22Rv1 (cell line): ENCODE results near the gene SAMD4A.

Experiments
- ZFX ChIP-seq: fragments of 450-650 bp; IDR thresholded peaks from 2 replicates; pipeline ENCODE4 v1.6.1; 2017; ENCODE audit warnings: antibody characterized with exemption, borderline replicate concordance
- TF ChIP-seq, protein P1 (sequence below): fragments of 450-650 bp; IDR thresholded peaks from 2 replicates; pipeline ENCODE4 v1.5.1; 2017; ENCODE audit warnings: mild to moderate bottlenecking

DNA sequence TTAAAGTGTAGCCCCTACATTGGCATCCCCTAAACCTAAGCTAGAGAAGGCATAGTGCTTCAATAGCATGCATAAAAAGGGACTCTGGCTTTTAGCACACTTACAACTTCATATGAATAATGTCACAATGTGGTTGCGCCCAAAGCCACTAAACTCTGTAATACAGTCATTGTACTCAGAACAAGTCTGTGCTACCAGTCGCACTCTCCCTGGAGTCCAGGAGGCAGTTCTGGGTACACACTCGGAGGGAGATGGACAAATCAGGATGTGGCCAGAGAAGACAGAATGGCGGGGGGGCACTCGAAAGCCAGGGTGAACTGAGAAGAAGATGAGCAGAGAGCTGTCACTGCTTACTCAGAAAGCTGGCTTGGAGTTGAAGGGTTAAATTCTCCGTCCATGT, 10.6 kb downstream of the SAMD4A start:
- TF ChIP-seq, protein P1, sequence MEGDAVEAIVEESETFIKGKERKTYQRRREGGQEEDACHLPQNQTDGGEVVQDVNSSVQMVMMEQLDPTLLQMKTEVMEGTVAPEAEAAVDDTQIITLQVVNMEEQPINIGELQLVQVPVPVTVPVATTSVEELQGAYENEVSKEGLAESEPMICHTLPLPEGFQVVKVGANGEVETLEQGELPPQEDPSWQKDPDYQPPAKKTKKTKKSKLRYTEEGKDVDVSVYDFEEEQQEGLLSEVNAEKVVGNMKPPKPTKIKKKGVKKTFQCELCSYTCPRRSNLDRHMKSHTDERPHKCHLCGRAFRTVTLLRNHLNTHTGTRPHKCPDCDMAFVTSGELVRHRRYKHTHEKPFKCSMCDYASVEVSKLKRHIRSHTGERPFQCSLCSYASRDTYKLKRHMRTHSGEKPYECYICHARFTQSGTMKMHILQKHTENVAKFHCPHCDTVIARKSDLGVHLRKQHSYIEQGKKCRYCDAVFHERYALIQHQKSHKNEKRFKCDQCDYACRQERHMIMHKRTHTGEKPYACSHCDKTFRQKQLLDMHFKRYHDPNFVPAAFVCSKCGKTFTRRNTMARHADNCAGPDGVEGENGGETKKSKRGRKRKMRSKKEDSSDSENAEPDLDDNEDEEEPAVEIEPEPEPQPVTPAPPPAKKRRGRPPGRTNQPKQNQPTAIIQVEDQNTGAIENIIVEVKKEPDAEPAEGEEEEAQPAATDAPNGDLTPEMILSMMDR, result no peak
- TF ChIP-seq ZFX, result no peak
